HG03571 (cell line): ENCODE measurements around the gene HPSE2.

Source experiments
- ATAC-seq: cut with Tn5 transposase; IDR thresholded peaks from one replicate; pipeline ENCODE4 v1.9.1; 2021; ENCODE audit not compliant: unreplicated experiment

The HPSE2 gene

GRCh38 chr10:98418665-98419468, 816.8 kb downstream of the HPSE2 start:
- ATAC-seq: no peak

GRCh38 chr10:98417973-98418664, 817.5 kb downstream of the HPSE2 start:
- no peak for ATAC-seq

GRCh38 chr10:98417481-98417959, 818.1 kb downstream of the HPSE2 start:
- no peak for ATAC-seq

- ATAC-seq: no peak
Measured at GRCh38 chr10:98416606-98417388, 818.9 kb downstream of the HPSE2 start.

GRCh38 chr10:98415731-98416119, 819.9 kb downstream of the HPSE2 start:
- no peak for ATAC-seq

GRCh38 chr10:98414932-98415730, 820.5 kb downstream of the HPSE2 start, which contains the start of gene PYROXD2:
Gene PYROXD2, minus strand, starts transcription at chr10:98415182. Its CDS starts 47 bp downstream, at chr10:98415135.
- no peak for ATAC-seq

- ATAC-seq: no peak
Measured at GRCh38 chr10:98414578-98414931, 821.1 kb downstream of the HPSE2 start.

- no peak for ATAC-seq
Measured at GRCh38 chr10:98411768-98412167, 823.9 kb downstream of the HPSE2 start.

- ATAC-seq: no peak
Measured at GRCh38 chr10:98411166-98411565, 824.5 kb downstream of the HPSE2 start.

GRCh38 chr10:98410759-98411158, 824.9 kb downstream of the HPSE2 start:
- no peak for ATAC-seq

- ATAC-seq: no peak
Measured at GRCh38 chr10:98410135-98410743, 825.4 kb downstream of the HPSE2 start.

- no peak for ATAC-seq
Measured at GRCh38 chr10:98408799-98409198, 826.9 kb downstream of the HPSE2 start.

- ATAC-seq: no peak
Measured at GRCh38 chr10:98407744-98408241, 827.9 kb downstream of the HPSE2 start.
